Tibial nerve (tissue), 4 donors: ENCODE results near the gene SPATA13. TPM values are rescaled to one million over a fixed set of nuclear protein-coding genes. Genes with fewer than 3 reads are reported as not detected.

ENCODE experiments used
- DNase-seq, 2 donors: peaks; one replicate each; pipeline ENCODE4 v3.0.0-alpha.2; 2019; ENCODE audit warnings: low spot score in 2 of 2
- H3K27ac ChIP-seq, 4 donors: fragments of 200-600 bp; sonication (generic) in 3 of 4; one replicate each; pipeline ENCODE4 v1.5.1; 2017 to 2019; ENCODE audit warnings: mild to moderate bottlenecking in 1 of 4
- H3K27me3 ChIP-seq, 2 donors: fragments of 200-600 bp; sonication (generic) in 1 of 2; one replicate each; pipeline versions ENCODE4 v1.5.1 to v1.6.0; 2017 to 2019
- H3K36me3 ChIP-seq, 3 donors: fragments of 200-600 bp; sonication (generic); one replicate each; pipeline ENCODE4 v1.5.1; 2018 to 2019
- H3K4me1 ChIP-seq, 4 donors: fragments of 200-600 bp; sonication (generic) in 3 of 4; one replicate each; pipeline ENCODE4 v1.5.1; 2017 to 2019
- H3K4me3 ChIP-seq, 4 donors: fragments of 200-600 bp; sonication (generic) in 3 of 4; one replicate each; pipeline ENCODE4 v1.5.1; 2017 to 2019; ENCODE audit warnings: mild to moderate bottlenecking in 1 of 4, moderate library complexity in 1 of 4
- H3K9me3 ChIP-seq, 4 donors: fragments of 200-600 bp; sonication (generic) in 3 of 4; one replicate each; pipeline ENCODE4 v1.5.1; 2017 to 2019
- CTCF ChIP-seq, 5 experiments: fragments of 200-600 bp in 3 of 5; fragments of 450-650 bp in 2 of 5; sonication (generic) in 3 of 5; IDR thresholded peaks; one replicate each; pipeline ENCODE4 v1.5.1; 2016 to 2019; ENCODE audit warnings: antibody characterized with exemption in 5 of 5, mild to moderate bottlenecking in 3 of 5, moderate library complexity in 2 of 5
- EP300 ChIP-seq, 2 donors: sonication (generic); formaldehyde crosslinking; IDR thresholded peaks; one replicate each; pipeline ENCODE4 v1.6.1; 2017; ENCODE audit warnings: antibody characterized with exemption in 2 of 2, mild to moderate bottlenecking in 1 of 2
- POLR2A ChIP-seq, 2 donors: fragments of 450-650 bp; IDR thresholded peaks; one replicate each; pipeline ENCODE4 v1.6.1; 2017; ENCODE audit warnings: antibody characterized with exemption in 2 of 2, mild to moderate bottlenecking in 2 of 2, moderate library complexity in 2 of 2
- WGBS, 2 donors: methylation state at CpG; one replicate each; pipeline ENCODE4 v1.1.5; 2018; 5-methylcytosine and 5-hydroxymethylcytosine counted together
- total RNA-seq, 4 donors: library from RNA; depleted of rRNA; stranded (reverse); fragments of >200 nt; gene quantifications; one replicate each; pipeline ENCODE4 v1.1.0, GENCODE V29; 2016

The SPATA13 gene
- total RNA-seq = 10 to 100 TPM; 35.0 to 96.0 (median 51.7) TPM

- peak; percentile 90 to 93 for DNase-seq
- peak in 1 of 5 experiments; percentile 18 for TF ChIP-seq CTCF (IDR thresholded peaks at IDR 0.05)
- peak in 1 of 2 donors; percentile 78 for TF ChIP-seq POLR2A (IDR thresholded peaks at IDR 0.05)
- peak; percentile 33 to 91 for TF ChIP-seq EP300 (IDR thresholded peaks at IDR 0.05)
- Histone ChIP-seq H3K27me3 (no peaks in the 10 kb centered on the region), H3K4me1 (peaks cover 0 to 54% (median 11%) of the 10 kb centered on the region in 4 donors), H3K9me3 (no peaks in the 10 kb centered on the region), H3K27ac (peak within 1 kb of the TSS; percentile 40 to 92 (median 85)), H3K36me3 (no peaks in the 10 kb centered on the region), H3K4me3 (peak within 1 kb of the TSS; percentile 72 to 97 (median 90))
- 0% methylated on average over 13 to 28 of the region's 50 CpGs for WGBS, 2 donors
These were observed at the start of gene SPATA13 for GRCh38 chr13:24160458-24161009. TSS of gene SPATA13 (plus strand) at chr13:24160720. CDS start at chr13:24222930, 62,210 bp downstream.

- Histone ChIP-seq H3K36me3 (no peaks in the 10 kb centered on the region), H3K9me3 (no peaks in the 10 kb centered on the region), H3K27ac (no peak overlapping the region), H3K27me3 (no peaks in the 10 kb centered on the region), H3K4me3 (no peak overlapping the region), H3K4me1 (no peaks in the 10 kb centered on the region)
- 67 to 82% methylated on average over 5 of the region's 5 CpGs for WGBS, 2 donors
- no peak for TF ChIP-seq EP300 (IDR thresholded peaks at IDR 0.05)
- no peak for TF ChIP-seq CTCF (IDR thresholded peaks at IDR 0.05)
- TF ChIP-seq POLR2A (IDR thresholded peaks at IDR 0.05) = no peak
- DNase-seq = no peak
These were observed 47.7 kb upstream of the SPATA13 start for GRCh38 chr13:24112791-24113190.

- Histone ChIP-seq H3K4me3 (no peak overlapping the region), H3K27ac (no peak overlapping the region), H3K4me1 (peaks cover 0 to 5% (median 0%) of the 10 kb centered on the region in 4 donors), H3K9me3 (no peaks in the 10 kb centered on the region), H3K36me3 (no peaks in the 10 kb centered on the region), H3K27me3 (no peaks in the 10 kb centered on the region)
- no peak for DNase-seq
- TF ChIP-seq CTCF (IDR thresholded peaks at IDR 0.05) (no peak), POLR2A (IDR thresholded peaks at IDR 0.05) (no peak), EP300 (IDR thresholded peaks at IDR 0.05) (no peak)
- whole genome bisulfite sequencing, 2 donors = 95 to 96% methylated on average over 6 of the region's 6 CpGs
These were observed 44.8 kb upstream of the SPATA13 start for GRCh38 chr13:24115671-24116070.

DNA sequence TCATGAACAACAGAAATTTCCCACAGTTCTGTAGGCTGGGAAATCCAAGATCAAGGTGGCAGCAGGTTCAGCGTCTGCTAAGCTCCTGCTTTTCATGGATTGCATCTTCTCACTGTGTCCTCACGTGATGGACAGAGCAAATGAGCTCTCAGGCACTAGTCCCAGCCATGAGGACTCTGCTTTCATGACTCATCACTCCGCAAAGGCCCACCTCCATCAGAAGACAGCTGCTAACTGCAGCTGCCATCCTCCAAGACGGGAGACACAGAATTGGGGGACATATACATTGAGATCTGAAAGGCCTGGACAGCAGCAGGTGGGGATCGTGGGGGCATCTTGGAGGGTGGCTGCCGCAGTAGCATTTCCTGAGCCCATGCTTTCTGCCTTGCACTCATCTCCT lies 44.4 kb upstream of the SPATA13 start:
- no peak for DNase-seq
- H3K4me3 ChIP-seq = no peak overlapping the region
- peaks cover 0 to 5% (median 0%) of the 10 kb centered on the region in 4 donors for H3K4me1 ChIP-seq
- no peaks in the 10 kb centered on the region for H3K27me3 ChIP-seq
- H3K27ac ChIP-seq = no peak overlapping the region
- no peaks in the 10 kb centered on the region for H3K9me3 ChIP-seq
- no peaks in the 10 kb centered on the region for H3K36me3 ChIP-seq
- TF ChIP-seq EP300 (IDR thresholded peaks at IDR 0.05) (no peak), CTCF (IDR thresholded peaks at IDR 0.05) (no peak), POLR2A (IDR thresholded peaks at IDR 0.05) (no peak)
- WGBS, 2 donors = 95 to 96% methylated on average over 6 of the region's 6 CpGs

GRCh38 chr13:24118576-24118975 lies 41.9 kb upstream of the SPATA13 start:
- H3K9me3 ChIP-seq = no peaks in the 10 kb centered on the region
- H3K4me1 ChIP-seq = peaks cover 0 to 5% (median 0%) of the 10 kb centered on the region in 4 donors
- H3K36me3 ChIP-seq = no peaks in the 10 kb centered on the region
- whole genome bisulfite sequencing, 2 donors = 95 to 96% methylated on average over 5 of the region's 5 CpGs
- no peak for DNase-seq
- H3K27me3 ChIP-seq = no peaks in the 10 kb centered on the region
- H3K4me3 ChIP-seq = no peak overlapping the region
- no peak overlapping the region for H3K27ac ChIP-seq
- no peak for TF ChIP-seq CTCF (IDR thresholded peaks at IDR 0.05)
- TF ChIP-seq POLR2A (IDR thresholded peaks at IDR 0.05) = no peak
- TF ChIP-seq EP300 (IDR thresholded peaks at IDR 0.05) = no peak
